OCI-LY3 (cell line): ENCODE measurements around the gene KMT5B.

Experiments used
- H2AFZ ChIP-seq: fragments of 200-600, 300-600 bp; shearing (Covaris generic); 2 replicates; pipeline ENCODE4 v1.6.0; 2014; ENCODE audit warnings: antibody characterized with exemption, low read depth, low read length
- H3K27ac ChIP-seq: fragments of 200-600, 300-600 bp; sonication (generic); 2 replicates; pipeline ENCODE4 v1.5.1; 2014; ENCODE audit warnings: mild to moderate bottlenecking, low read length, moderate library complexity, mixed read lengths
- H3K27me3 ChIP-seq: fragments of 200-600, 300-600 bp; sonication (generic); 2 replicates; pipeline ENCODE4 v1.6.1; 2014; ENCODE audit warnings: low read depth, low read length, mixed read lengths
- H3K36me3 ChIP-seq: fragments of 200-600, 300-600 bp; sonication (generic); replicated peaks from 2 replicates; pipeline ENCODE3; 2014; ENCODE audit warnings: low read depth, low read length, mixed read lengths
- H3K4me1 ChIP-seq: fragments of 300-600, 200-600 bp; sonication (generic); 2 replicates; pipeline ENCODE4 v1.6.1; 2014; ENCODE audit warnings: low read length, mixed read lengths
- H3K4me2 ChIP-seq: fragments of 200-600, 300-600 bp; sonication (generic); 2 replicates; pipeline ENCODE4 v1.6.1; 2014; ENCODE audit warnings: low read length, mixed read lengths
- H3K4me3 ChIP-seq: fragments of 300-600, 200-600 bp; sonication (generic); 2 replicates; pipeline ENCODE4 v1.5.1; 2014; ENCODE audit warnings: antibody characterized with exemption, mild to moderate bottlenecking, low read length, moderate library complexity
- H3K79me2 ChIP-seq: fragments of 300-600, 200-600 bp; shearing (Covaris generic); 2 replicates; pipeline ENCODE4 v1.6.1; 2014; ENCODE audit warnings: mild to moderate bottlenecking, low read length, mixed read lengths
- H3K9ac ChIP-seq: fragments of 300-600, 200-600 bp; shearing (Covaris generic); 2 replicates; pipeline ENCODE4 v1.6.0; 2014; ENCODE audit warnings: mild to moderate bottlenecking, low read length, moderate library complexity
- H3K9me3 ChIP-seq: fragments of 200-600, 300-600 bp; shearing (Covaris generic); 2 replicates; pipeline ENCODE4 v1.6.1; 2014; ENCODE audit warnings: low read length, mixed read lengths; ENCODE audit not compliant: insufficient read depth
- H4K20me1 ChIP-seq: fragments of 200-600, 300-600 bp; sonication (generic); 2 replicates; pipeline ENCODE4 v1.6.1; 2016; ENCODE audit warnings: low read length, mixed read lengths; ENCODE audit not compliant: insufficient read depth
- EZH2phosphoT487 ChIP-seq: fragments of 200-600 bp; shearing (Covaris generic); IDR thresholded peaks from 2 replicates; pipeline ENCODE4 v1.6.1; 2018; ENCODE audit warnings: antibody characterized with exemption, mixed run types, low read depth
- TF ChIP-seq, protein P1 (sequence below): fragments of 200-600, 300-600 bp; sonication (generic); IDR thresholded peaks from 2 replicates; pipeline ENCODE4 v1.5.1; 2014; ENCODE audit warnings: antibody characterized with exemption, low read length, low read depth

The KMT5B gene

DNA sequence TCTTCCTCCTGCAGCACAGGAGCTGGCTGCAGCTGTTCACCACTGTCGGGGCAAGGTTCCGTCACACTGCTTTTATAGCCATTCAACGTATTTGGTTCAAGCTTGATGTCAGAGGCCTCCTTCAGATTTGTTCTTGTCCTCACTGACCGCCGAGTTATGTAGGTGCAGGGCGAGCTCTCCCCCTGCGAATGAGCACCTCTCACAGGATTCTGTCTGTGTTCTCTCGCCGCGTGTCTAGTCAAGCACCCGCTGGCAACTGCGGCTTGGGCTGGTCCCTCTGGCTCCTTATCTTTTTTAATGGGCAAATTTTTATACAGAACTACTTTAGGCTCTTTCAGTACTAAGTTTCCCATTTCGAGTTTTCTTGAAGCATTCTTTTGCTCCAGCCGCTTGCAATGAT lies 54.5 kb downstream of the KMT5B start:
- Histone ChIP-seq H3K4me2 (no peak overlapping the region), H4K20me1 (no peaks in the 10 kb centered on the region), H3K27me3 (no peaks in the 10 kb centered on the region), H2AFZ (no peak overlapping the region), H3K36me3 (peaks cover 23% of the 10 kb centered on the region), H3K79me2 (no peaks in the 10 kb centered on the region), H3K27ac (no peak overlapping the region), H3K4me3 (no peak overlapping the region), H3K9ac (no peak overlapping the region), H3K4me1 (no peaks in the 10 kb centered on the region), H3K9me3 (no peaks in the 10 kb centered on the region)
- no peak for TF ChIP-seq EZH2phosphoT487
- TF ChIP-seq, protein P1, sequence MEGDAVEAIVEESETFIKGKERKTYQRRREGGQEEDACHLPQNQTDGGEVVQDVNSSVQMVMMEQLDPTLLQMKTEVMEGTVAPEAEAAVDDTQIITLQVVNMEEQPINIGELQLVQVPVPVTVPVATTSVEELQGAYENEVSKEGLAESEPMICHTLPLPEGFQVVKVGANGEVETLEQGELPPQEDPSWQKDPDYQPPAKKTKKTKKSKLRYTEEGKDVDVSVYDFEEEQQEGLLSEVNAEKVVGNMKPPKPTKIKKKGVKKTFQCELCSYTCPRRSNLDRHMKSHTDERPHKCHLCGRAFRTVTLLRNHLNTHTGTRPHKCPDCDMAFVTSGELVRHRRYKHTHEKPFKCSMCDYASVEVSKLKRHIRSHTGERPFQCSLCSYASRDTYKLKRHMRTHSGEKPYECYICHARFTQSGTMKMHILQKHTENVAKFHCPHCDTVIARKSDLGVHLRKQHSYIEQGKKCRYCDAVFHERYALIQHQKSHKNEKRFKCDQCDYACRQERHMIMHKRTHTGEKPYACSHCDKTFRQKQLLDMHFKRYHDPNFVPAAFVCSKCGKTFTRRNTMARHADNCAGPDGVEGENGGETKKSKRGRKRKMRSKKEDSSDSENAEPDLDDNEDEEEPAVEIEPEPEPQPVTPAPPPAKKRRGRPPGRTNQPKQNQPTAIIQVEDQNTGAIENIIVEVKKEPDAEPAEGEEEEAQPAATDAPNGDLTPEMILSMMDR = no peak

DNA sequence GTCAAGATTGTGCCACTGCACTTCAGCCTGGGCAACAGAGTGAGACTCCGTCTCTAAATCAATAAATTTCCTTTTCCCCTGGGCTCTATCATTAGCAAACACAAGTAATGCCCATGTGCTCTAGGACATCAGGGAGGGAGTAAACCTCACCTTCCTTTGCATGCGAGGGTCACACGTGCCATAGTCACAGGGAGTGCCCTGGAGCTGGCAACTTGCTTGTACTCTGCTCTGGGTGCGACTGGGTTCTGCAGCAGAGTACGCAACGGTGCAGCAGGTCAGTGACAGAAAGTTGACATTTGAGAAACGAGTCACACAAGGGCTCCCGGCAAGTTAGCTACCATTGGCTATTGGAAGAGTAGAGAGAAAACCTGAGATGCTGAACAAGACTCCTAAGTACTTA lies 59.4 kb downstream of the KMT5B start:
- no peaks in the 10 kb centered on the region for H3K27me3 ChIP-seq
- H3K79me2 ChIP-seq = no peaks in the 10 kb centered on the region
- H3K4me3 ChIP-seq = no peak overlapping the region
- H3K9me3 ChIP-seq = no peaks in the 10 kb centered on the region
- H4K20me1 ChIP-seq = no peaks in the 10 kb centered on the region
- H3K4me2 ChIP-seq = no peak overlapping the region
- no peak overlapping the region for H3K9ac ChIP-seq
- H2AFZ ChIP-seq = no peak overlapping the region
- H3K36me3 ChIP-seq = peaks cover 14% of the 10 kb centered on the region
- TF ChIP-seq EZH2phosphoT487 = no peak
- TF ChIP-seq, protein P1 = no peak
- H3K27ac ChIP-seq = no peak overlapping the region
- H3K4me1 ChIP-seq = peaks cover 21% of the 10 kb centered on the region

DNA sequence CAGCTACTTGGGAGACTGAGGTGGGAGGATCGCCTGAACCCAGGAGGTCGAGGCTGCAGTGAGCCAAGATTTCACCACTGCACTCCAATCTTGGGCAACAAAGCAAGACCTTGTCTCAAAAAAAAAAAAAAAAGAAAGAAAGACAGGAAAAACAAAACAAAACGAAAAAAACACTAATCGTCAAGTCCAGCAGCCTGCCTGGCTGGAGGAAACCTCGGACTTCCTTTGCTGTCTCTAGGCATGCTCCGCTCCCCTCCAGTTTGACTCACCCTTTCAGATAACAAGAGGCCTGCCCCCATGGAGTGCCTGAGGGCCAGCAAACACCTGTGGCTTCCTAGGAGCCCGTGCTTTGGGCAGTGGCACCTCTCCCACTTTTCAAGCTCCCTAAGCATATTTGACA lies 63.1 kb downstream of the KMT5B start:
- Histone ChIP-seq H3K36me3 (no peaks in the 10 kb centered on the region), H3K4me2 (no peak overlapping the region), H4K20me1 (no peaks in the 10 kb centered on the region), H2AFZ (no peak overlapping the region), H3K4me1 (peaks cover 21% of the 10 kb centered on the region), H3K4me3 (no peak overlapping the region), H3K9ac (no peak overlapping the region), H3K27me3 (no peaks in the 10 kb centered on the region), H3K79me2 (no peaks in the 10 kb centered on the region), H3K27ac (no peak overlapping the region), H3K9me3 (no peaks in the 10 kb centered on the region)
- TF ChIP-seq, protein P1 = no peak
- TF ChIP-seq EZH2phosphoT487 = no peak

DNA sequence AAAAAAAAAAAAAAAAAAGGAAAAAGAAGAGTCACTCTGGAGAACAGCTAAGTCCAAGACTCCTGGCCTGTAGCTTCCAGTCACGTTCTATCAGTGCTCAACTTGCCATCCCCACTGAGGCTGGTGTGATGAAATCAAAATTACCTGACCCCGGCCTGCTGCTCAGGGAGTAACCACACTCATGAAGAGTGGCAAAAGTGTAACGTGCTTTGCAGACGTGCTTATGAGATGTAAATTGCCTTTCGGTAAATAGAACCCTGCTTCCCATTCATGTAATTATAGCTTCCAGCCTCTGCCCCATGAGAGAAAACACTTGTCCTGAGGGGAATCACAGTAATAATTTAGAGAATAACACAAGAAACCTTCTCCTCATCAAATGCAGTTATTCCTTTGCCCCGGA lies 63.7 kb downstream of the KMT5B start:
- Histone ChIP-seq H3K9ac (no peak overlapping the region), H4K20me1 (no peaks in the 10 kb centered on the region), H3K79me2 (no peaks in the 10 kb centered on the region), H3K36me3 (no peaks in the 10 kb centered on the region), H2AFZ (no peak overlapping the region), H3K4me2 (no peak overlapping the region), H3K9me3 (no peaks in the 10 kb centered on the region), H3K27me3 (no peaks in the 10 kb centered on the region), H3K4me1 (peaks cover 21% of the 10 kb centered on the region), H3K27ac (no peak overlapping the region), H3K4me3 (no peak overlapping the region)
- TF ChIP-seq, protein P1 = no peak
- no peak for TF ChIP-seq EZH2phosphoT487
